CD14-positive monocyte (primary cell): ENCODE results near the gene FAXC. TPM values are rescaled to one million over a fixed set of nuclear protein-coding genes. Genes with fewer than 3 reads are reported as not detected.

Experiments
- DNase-seq, 3 donors: peaks; one replicate each; pipeline ENCODE4 v3.0.0-alpha.2; 2011 to 2022
- H2AFZ ChIP-seq: 2 replicates; pipeline ENCODE4 v1.6.0; 2012; ENCODE audit warnings: mild to moderate bottlenecking, low read depth, low read length, inconsistent platforms; ENCODE audit not compliant: insufficient read depth, poor library complexity, severe bottlenecking
- H3K27ac ChIP-seq, 2 donors: 1 replicate in 1 of 2; 2 replicates in 1 of 2; pipeline ENCODE4 v1.5.1; 2012 to 2013; ENCODE audit warnings: low read length in 2 of 2, control low read depth in 1 of 2, inconsistent platforms in 1 of 2, low read depth in 1 of 2, mild to moderate bottlenecking in 1 of 2
- H3K27me3 ChIP-seq, 2 donors: one replicate each; pipeline versions ENCODE4 v1.6.0 to v1.6.1; 2011 to 2013; ENCODE audit warnings: low read length in 2 of 2; ENCODE audit not compliant: control insufficient read depth in 2 of 2, insufficient read depth in 2 of 2
- H3K36me3 ChIP-seq, 2 donors: replicated peaks in 1 of 2; 1 replicate in 1 of 2; 2 replicates in 1 of 2; pipeline versions ENCODE4 v1.5.1 to v1.6.1; 2012 to 2013; ENCODE audit warnings: low read length in 2 of 2, control low read depth in 1 of 2, inconsistent platforms in 1 of 2, mild to moderate bottlenecking in 1 of 2; ENCODE audit not compliant: insufficient read depth in 2 of 2, control insufficient read depth in 1 of 2
- H3K4me1 ChIP-seq, 2 donors: 1 replicate in 1 of 2; 2 replicates in 1 of 2; pipeline versions ENCODE4 v1.5.1 to v1.6.1; 2012 to 2013; ENCODE audit warnings: low read length in 2 of 2, control low read depth in 1 of 2, inconsistent platforms in 1 of 2, mild to moderate bottlenecking in 1 of 2, moderate library complexity in 1 of 2; ENCODE audit not compliant: insufficient read depth in 2 of 2, control insufficient read depth in 1 of 2
- H3K4me2 ChIP-seq: replicated peaks from 2 replicates; pipeline ENCODE3; 2012; ENCODE audit warnings: low read length, moderate library complexity, mild to moderate bottlenecking; ENCODE audit not compliant: poor library complexity, severe bottlenecking; ENCODE audit errors: extremely low read depth
- H3K4me3 ChIP-seq, 3 experiments: fragments of 200-600 bp in 1 of 3; sonication (generic) in 1 of 3; replicated peaks in 1 of 3; 1 replicate in 2 of 3; 2 replicates in 1 of 3; pipeline ENCODE4 v1.5.1; 2011 to 2013; ENCODE audit warnings: low read length in 3 of 3, mild to moderate bottlenecking in 3 of 3, control low read depth in 2 of 3, low read depth in 2 of 3, inconsistent platforms in 1 of 3, moderate library complexity in 1 of 3
- H3K79me2 ChIP-seq: 2 replicates; pipeline ENCODE4 v1.6.0; 2012; ENCODE audit warnings: mild to moderate bottlenecking, control low read depth, inconsistent platforms, low read length, moderate library complexity; ENCODE audit not compliant: insufficient read depth
- H3K9ac ChIP-seq: 2 replicates; pipeline ENCODE4 v1.6.0; 2017; ENCODE audit warnings: low read length, mild to moderate bottlenecking; ENCODE audit not compliant: insufficient read depth, poor library complexity, severe bottlenecking
- H3K9me3 ChIP-seq, 2 donors: replicated peaks in 1 of 2; 1 replicate in 1 of 2; 2 replicates in 1 of 2; pipeline versions ENCODE4 v1.5.1 to v1.6.1; 2012 to 2013; ENCODE audit warnings: low read length in 2 of 2, control low read depth in 1 of 2; ENCODE audit not compliant: control insufficient read depth in 1 of 2, insufficient read depth in 1 of 2
- H4K20me1 ChIP-seq: 2 replicates; pipeline ENCODE4 v1.6.0; 2012; ENCODE audit warnings: mild to moderate bottlenecking, low read length, control low read depth, moderate library complexity; ENCODE audit not compliant: insufficient read depth
- H3K27ac Mint-ChIP-seq, 7 donors: one replicate each; pipeline ENCODE4 v1.8.0; 2020; ENCODE audit warnings: mild to moderate bottlenecking in 7 of 7, mixed read lengths in 7 of 7, moderate library complexity in 6 of 7, inconsistent platforms in 2 of 7
- H3K27me3 Mint-ChIP-seq, 3 donors: one replicate each; pipeline ENCODE4 v1.8.0; 2021 to 2022; ENCODE audit warnings: low read depth in 3 of 3, mild to moderate bottlenecking in 3 of 3, mixed read lengths in 3 of 3, moderate library complexity in 3 of 3, inconsistent platforms in 1 of 3
- H3K36me3 Mint-ChIP-seq, 2 donors: one replicate each; pipeline ENCODE4 v1.8.0; 2020; ENCODE audit warnings: mixed read lengths in 2 of 2, inconsistent platforms in 1 of 2, mild to moderate bottlenecking in 1 of 2
- H3K4me1 Mint-ChIP-seq: one replicate; pipeline ENCODE4 v1.8.0; 2020; ENCODE audit warnings: mild to moderate bottlenecking, mixed read lengths
- H3K4me3 Mint-ChIP-seq, 2 donors: one replicate each; pipeline ENCODE4 v1.8.0; 2020; ENCODE audit warnings: mild to moderate bottlenecking in 2 of 2, mixed read lengths in 2 of 2, moderate library complexity in 1 of 2
- H3K9me3 Mint-ChIP-seq, 7 donors: one replicate each; pipeline ENCODE4 v1.8.0; 2020 to 2022; ENCODE audit warnings: mixed read lengths in 7 of 7, mild to moderate bottlenecking in 6 of 7, moderate library complexity in 6 of 7, inconsistent platforms in 2 of 7
- WGBS: methylation state at CpG from one replicate; pipeline ENCODE4 v1.1.5; 2013; ENCODE audit warnings: missing lambda C conversion rate; ENCODE audit not compliant: insufficient coverage; 5-methylcytosine and 5-hydroxymethylcytosine counted together
- intact Hi-C, 2 donors: fragments of 100-400 bp; cut with micrococcal nuclease; formaldehyde crosslinking; loops; one replicate each; pipeline versions ENCODE4 v1.15.0 to v1.15.1; 2023
- polyA plus RNA-seq, 3 donors: library from polyadenylated mRNA; depleted of rRNA in 1 of 3; unstranded in 2 of 3; stranded (reverse) in 1 of 3; fragments of 300-500 nt in 2 of 3; fragments of >200 nt in 1 of 3; fragmentation: Illumina TruSeq in 2 of 3; gene quantifications; 1 replicate in 2 of 3; 2 replicates in 1 of 3; pipeline ENCODE4 v1.2.3, GENCODE V29; 2012 to 2021
- TF ChIP-seq, protein P1 (sequence below): fragments of 200-600 bp; IDR thresholded peaks from one replicate; pipeline ENCODE4 v1.8.0; 2022; ENCODE audit warnings: antibody characterized with exemption, mild to moderate bottlenecking

Gene FAXC
- polyA plus RNA-seq, 3 donors, result not detected

DNA sequence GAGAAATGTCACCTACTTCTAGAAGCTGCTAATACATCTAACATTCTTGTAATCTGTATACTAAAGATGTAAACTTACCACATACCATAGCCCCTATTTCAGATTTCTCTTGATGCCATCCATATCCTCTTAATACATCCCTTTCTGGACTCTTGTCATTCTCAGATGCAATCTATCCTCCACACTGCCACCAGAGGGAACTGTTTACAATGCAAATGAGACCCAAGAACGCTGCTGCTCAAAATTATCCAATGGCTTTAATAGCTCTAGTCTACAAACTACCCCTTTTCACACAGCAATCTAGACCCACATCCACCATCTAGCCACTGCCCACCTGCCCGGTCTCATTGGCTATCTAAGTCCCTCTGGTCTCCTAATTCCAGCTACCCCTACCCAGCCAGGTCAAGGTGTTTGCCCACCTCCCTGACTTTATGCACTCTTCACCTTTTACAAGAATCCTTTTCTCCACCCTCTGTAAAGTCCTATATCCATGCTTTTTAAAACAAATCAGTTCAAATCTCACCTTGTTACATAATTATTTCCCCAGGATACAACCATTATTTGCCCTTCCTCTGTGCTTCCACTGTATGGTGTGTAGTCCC, 14.8 kb downstream of the FAXC start:
- H3K4me1 ChIP-seq, result no peaks in the 10 kb centered on the region
- no peak overlapping the region for H3K27ac Mint-ChIP-seq
- no peak overlapping the region for H3K9ac ChIP-seq
- H2AFZ ChIP-seq, result no peak overlapping the region
- peaks cover 0 to 2% (median 0%) of the 10 kb centered on the region in 7 donors for H3K9me3 Mint-ChIP-seq
- H3K4me1 Mint-ChIP-seq, result peaks cover 4% of the 10 kb centered on the region
- no peaks in the 10 kb centered on the region for H3K79me2 ChIP-seq
- TF ChIP-seq, protein P1, sequence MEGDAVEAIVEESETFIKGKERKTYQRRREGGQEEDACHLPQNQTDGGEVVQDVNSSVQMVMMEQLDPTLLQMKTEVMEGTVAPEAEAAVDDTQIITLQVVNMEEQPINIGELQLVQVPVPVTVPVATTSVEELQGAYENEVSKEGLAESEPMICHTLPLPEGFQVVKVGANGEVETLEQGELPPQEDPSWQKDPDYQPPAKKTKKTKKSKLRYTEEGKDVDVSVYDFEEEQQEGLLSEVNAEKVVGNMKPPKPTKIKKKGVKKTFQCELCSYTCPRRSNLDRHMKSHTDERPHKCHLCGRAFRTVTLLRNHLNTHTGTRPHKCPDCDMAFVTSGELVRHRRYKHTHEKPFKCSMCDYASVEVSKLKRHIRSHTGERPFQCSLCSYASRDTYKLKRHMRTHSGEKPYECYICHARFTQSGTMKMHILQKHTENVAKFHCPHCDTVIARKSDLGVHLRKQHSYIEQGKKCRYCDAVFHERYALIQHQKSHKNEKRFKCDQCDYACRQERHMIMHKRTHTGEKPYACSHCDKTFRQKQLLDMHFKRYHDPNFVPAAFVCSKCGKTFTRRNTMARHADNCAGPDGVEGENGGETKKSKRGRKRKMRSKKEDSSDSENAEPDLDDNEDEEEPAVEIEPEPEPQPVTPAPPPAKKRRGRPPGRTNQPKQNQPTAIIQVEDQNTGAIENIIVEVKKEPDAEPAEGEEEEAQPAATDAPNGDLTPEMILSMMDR, result peak; percentile 33
- H4K20me1 ChIP-seq, result no peaks in the 10 kb centered on the region
- H3K4me3 Mint-ChIP-seq, result no peak overlapping the region
- no peak for DNase-seq
- 25% methylated on average over 2 of the region's 2 CpGs for WGBS
- no peak overlapping the region for H3K4me3 ChIP-seq
- no peaks in the 10 kb centered on the region for H3K9me3 ChIP-seq
- intact Hi-C loops, result no loop called here
- H3K27ac ChIP-seq, result no peak overlapping the region
- H3K4me2 ChIP-seq, result no peak overlapping the region
- H3K36me3 ChIP-seq, result no peaks in the 10 kb centered on the region
- H3K27me3 ChIP-seq, result peaks cover 0 to 3% of the 10 kb centered on the region in 2 donors
- H3K27me3 Mint-ChIP-seq, result peaks cover 4 to 22% (median 12%) of the 10 kb centered on the region in 3 donors
- H3K36me3 Mint-ChIP-seq, result no peaks in the 10 kb centered on the region

DNA sequence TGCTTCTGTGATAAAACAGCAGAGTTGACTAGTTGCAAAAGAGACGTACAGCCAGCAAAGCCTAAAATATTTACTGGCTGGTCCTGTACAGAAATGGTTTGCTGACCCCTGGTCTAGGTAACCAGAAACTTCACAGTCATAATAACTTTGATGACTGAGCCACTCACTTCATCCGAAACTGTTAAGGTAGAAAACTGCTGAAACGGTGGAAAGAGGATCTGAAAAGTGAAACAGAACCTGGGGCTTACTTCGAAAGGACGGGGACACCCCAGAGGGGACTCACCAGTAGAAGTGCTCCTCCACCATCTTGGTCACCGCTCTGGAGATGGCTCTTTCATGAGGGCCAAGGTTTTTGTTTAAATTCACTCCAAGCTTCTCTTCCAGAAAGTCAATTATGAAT, 16.4 kb downstream of the FAXC start:
- peaks cover 4 to 14% (median 5%) of the 10 kb centered on the region in 3 donors for H3K27me3 Mint-ChIP-seq
- H3K9me3 Mint-ChIP-seq, result peaks cover 0 to 2% (median 0%) of the 10 kb centered on the region in 7 donors
- peaks cover 0 to 3% of the 10 kb centered on the region in 2 donors for H3K27me3 ChIP-seq
- no peak overlapping the region for H3K9ac ChIP-seq
- H3K4me1 ChIP-seq, result no peaks in the 10 kb centered on the region
- intact Hi-C loops, result no loop called here
- H3K4me3 ChIP-seq, result no peak overlapping the region
- H4K20me1 ChIP-seq, result no peaks in the 10 kb centered on the region
- no peaks in the 10 kb centered on the region for H3K36me3 ChIP-seq
- no peak overlapping the region for H3K27ac Mint-ChIP-seq
- H3K36me3 Mint-ChIP-seq, result no peaks in the 10 kb centered on the region
- H3K4me2 ChIP-seq, result no peak overlapping the region
- no peaks in the 10 kb centered on the region for H3K9me3 ChIP-seq
- peaks cover 4% of the 10 kb centered on the region for H3K4me1 Mint-ChIP-seq
- H3K27ac ChIP-seq, result no peak overlapping the region
- H2AFZ ChIP-seq, result no peak overlapping the region
- DNase-seq, result no peak
- TF ChIP-seq, protein P1, result no peak
- 76% methylated on average over 3 of the region's 6 CpGs for WGBS
- H3K79me2 ChIP-seq, result no peaks in the 10 kb centered on the region
- no peak overlapping the region for H3K4me3 Mint-ChIP-seq
